Mesodermal cell (in vitro differentiated cells): ENCODE data around the gene ID2.

Source experiments
- H3K27ac ChIP-seq: 2 replicates; pipeline ENCODE4 v1.7.0; 2013; ENCODE audit warnings: mild to moderate bottlenecking, low read depth, low read length, moderate library complexity; ENCODE audit not compliant: severe bottlenecking
- H3K36me3 ChIP-seq: 2 replicates; pipeline ENCODE4 v1.7.1; 2013; ENCODE audit warnings: mild to moderate bottlenecking, low read length, moderate library complexity; ENCODE audit not compliant: control insufficient read depth, insufficient read depth
- H3K4me1 ChIP-seq: one replicate; pipeline ENCODE4 v1.7.1; 2013; ENCODE audit warnings: mild to moderate bottlenecking, low read length; ENCODE audit not compliant: insufficient read depth, control insufficient read depth, poor library complexity, severe bottlenecking
- H3K4me3 ChIP-seq: 2 replicates; pipeline ENCODE4 v1.7.0; 2013; ENCODE audit warnings: low read length, control low read depth, mild to moderate bottlenecking; ENCODE audit not compliant: insufficient read depth, poor library complexity, severe bottlenecking; ENCODE audit errors: extremely low read depth
- H3K9me3 ChIP-seq: 2 replicates; pipeline ENCODE4 v1.7.1; 2013; ENCODE audit warnings: mild to moderate bottlenecking, low read length, moderate library complexity; ENCODE audit not compliant: control insufficient read depth
- WGBS, 2 experiments: methylation state at CpG; one replicate each; pipeline ENCODE4 v1.1.5; 2013; ENCODE audit warnings: missing lambda C conversion rate in 2 of 2; ENCODE audit not compliant: insufficient coverage in 2 of 2; 5-methylcytosine and 5-hydroxymethylcytosine counted together

Gene ID2

GRCh38 chr2:8658064-8658862 is 23.6 kb upstream of the ID2 start:
- Histone ChIP-seq H3K4me1 (peaks cover 35% of the 10 kb centered on the region), H3K4me3 (no peak overlapping the region)
- WGBS, 2 experiments: 93 to 96% methylated on average over 16 to 22 of the region's 22 CpGs

DNA sequence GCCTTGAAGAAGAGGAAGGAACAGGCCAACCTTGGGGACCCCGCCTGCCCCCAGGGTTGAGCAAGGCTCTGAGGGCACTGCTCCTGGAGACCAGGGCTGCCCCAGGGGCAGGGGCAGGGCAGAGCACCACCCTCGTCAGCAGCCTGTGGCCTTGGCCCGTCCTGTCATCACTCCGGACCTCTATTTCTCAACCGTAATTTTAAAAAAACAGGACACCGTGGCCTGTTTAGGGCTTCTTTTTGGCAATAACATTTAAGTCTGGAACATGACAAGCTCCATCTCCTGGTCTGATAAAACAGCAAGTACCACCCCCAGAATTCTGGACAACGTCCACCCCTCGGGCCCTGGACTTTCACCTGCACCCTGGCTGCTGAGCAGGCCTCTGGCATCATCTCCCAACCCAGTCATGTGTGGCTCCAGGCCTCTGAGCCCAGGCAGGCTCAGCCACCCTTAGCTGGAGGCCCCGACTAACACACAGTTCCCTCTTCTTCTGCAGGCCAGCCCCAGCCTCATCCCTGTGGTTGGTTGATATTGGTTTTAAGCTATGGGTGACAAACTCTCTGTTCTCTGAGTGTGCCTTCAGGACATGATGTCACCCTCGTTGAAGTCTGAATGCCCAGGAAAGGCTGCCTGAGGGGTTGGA is 22.6 kb upstream of the ID2 start:
- Histone ChIP-seq H3K9me3 (no peaks in the 10 kb centered on the region), H3K36me3 (no peaks in the 10 kb centered on the region), H3K4me3 (no peak overlapping the region), H3K4me1 (peaks cover 35% of the 10 kb centered on the region), H3K27ac (no peak overlapping the region)
- WGBS, 2 experiments: 91 to 97% methylated on average over 9 of the region's 10 CpGs

More at GRCh38 chr2:8658064-8658862, 23.6 kb upstream of the ID2 start:
- Histone ChIP-seq H3K36me3 (no peaks in the 10 kb centered on the region), H3K9me3 (no peaks in the 10 kb centered on the region), H3K27ac (no peak overlapping the region)

- Histone ChIP-seq H3K27ac (no peak overlapping the region), H3K36me3 (no peaks in the 10 kb centered on the region), H3K9me3 (no peaks in the 10 kb centered on the region), H3K4me3 (no peak overlapping the region), H3K4me1 (peaks cover 35% of the 10 kb centered on the region)
- WGBS, 2 experiments: 94 to 97% methylated on average over 15 to 18 of the region's 18 CpGs
Measured at GRCh38 chr2:8659735-8660492, 21.9 kb upstream of the ID2 start.

DNA sequence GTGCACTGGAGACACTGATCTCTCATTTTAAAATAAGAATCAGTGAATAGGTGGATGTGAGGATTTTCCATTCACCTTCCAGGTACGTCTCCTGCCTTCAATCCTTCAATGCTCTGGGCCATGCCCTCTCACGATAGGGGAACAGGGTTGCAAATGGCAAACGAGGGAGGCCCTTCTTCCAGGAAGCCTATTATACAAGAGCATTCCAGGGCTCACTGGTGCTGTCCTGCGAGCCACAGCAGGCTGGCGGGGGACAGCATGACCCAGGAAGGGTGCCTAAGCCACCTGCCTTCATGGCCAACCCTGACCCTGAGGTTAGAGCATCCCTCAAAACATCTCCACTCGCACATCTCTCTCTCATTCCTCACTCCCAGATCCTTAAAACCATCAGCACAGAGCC is 20.6 kb upstream of the ID2 start:
- WGBS, 2 experiments: 89 to 95% methylated on average over 5 to 6 of the region's 6 CpGs

DNA sequence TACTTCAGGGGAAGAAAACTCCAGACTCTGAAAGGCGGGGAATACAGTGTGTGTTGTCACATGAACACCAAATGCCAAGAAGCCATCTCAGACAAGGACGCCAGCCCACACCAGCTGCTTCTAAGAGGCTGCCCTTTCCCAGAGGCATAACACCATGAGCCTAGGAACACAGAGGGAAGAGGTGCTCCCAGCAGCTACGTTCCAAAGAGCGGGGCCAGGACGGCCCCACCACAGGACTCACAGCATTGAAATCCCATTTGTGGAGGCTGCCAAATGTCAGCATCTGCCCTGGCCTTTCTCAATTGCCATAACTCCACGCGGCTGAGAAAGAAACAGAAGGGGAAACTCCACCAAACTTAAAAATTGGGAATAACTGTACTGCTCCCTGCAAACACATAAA is 20.1 kb upstream of the ID2 start:
- Histone ChIP-seq H3K9me3 (no peaks in the 10 kb centered on the region), H3K4me1 (peaks cover 29% of the 10 kb centered on the region), H3K36me3 (no peaks in the 10 kb centered on the region), H3K27ac (peak overlapping the region; percentile 43), H3K4me3 (no peak overlapping the region)
- 86 to 93% methylated on average over 7 of the region's 7 CpGs for WGBS, 2 experiments

More for the DNA sequence above, 20.6 kb upstream of the ID2 start:
- Histone ChIP-seq H3K36me3 (no peaks in the 10 kb centered on the region), H3K4me1 (peaks cover 34% of the 10 kb centered on the region), H3K9me3 (no peaks in the 10 kb centered on the region), H3K4me3 (no peak overlapping the region), H3K27ac (no peak overlapping the region)

DNA sequence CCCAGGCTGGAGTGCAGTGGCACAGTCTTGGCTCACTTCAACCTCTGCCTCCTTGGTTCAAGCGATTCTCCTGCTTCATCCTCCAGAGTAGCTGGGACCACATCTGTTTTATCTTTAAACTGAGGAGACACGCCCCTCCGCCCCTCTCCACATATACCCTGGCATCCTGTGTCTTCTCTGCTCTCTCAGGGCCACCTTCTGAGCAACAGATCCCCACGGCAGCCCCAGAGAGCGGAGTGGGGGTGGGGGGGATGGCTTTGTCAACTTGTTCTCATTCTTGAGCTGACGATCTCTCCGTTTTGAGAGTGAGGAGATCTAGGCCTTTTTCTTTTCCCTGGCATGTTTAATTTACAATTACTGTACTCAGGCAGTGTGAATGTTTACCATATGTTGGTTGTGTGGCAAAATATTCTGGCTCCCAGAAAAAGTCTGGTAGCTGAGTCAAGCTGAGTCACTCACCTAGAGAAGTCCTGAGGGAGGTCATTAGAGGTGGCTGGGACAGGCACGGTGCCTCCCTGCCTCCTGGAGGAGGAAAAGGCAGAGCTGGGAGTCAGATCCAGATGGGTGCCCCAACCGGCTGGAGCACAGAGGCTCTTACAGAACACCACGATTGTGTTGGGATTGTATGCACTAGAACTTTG is 19.5 kb upstream of the ID2 start:
- H3K9me3 ChIP-seq: no peaks in the 10 kb centered on the region
- WGBS, 2 experiments: 84 to 92% methylated on average over 6 to 7 of the region's 10 CpGs
- peaks cover 26% of the 10 kb centered on the region for H3K4me1 ChIP-seq
- no peaks in the 10 kb centered on the region for H3K36me3 ChIP-seq
- H3K27ac ChIP-seq: peak overlapping the region; percentile 43
- no peak overlapping the region for H3K4me3 ChIP-seq

GRCh38 chr2:8663997-8664396 is 17.9 kb upstream of the ID2 start:
- Histone ChIP-seq H3K9me3 (peaks cover 6% of the 10 kb centered on the region), H3K27ac (no peak overlapping the region), H3K4me1 (peaks cover 24% of the 10 kb centered on the region), H3K36me3 (no peaks in the 10 kb centered on the region), H3K4me3 (no peak overlapping the region)
- 87 to 89% methylated on average over 10 to 12 of the region's 13 CpGs for WGBS, 2 experiments

DNA sequence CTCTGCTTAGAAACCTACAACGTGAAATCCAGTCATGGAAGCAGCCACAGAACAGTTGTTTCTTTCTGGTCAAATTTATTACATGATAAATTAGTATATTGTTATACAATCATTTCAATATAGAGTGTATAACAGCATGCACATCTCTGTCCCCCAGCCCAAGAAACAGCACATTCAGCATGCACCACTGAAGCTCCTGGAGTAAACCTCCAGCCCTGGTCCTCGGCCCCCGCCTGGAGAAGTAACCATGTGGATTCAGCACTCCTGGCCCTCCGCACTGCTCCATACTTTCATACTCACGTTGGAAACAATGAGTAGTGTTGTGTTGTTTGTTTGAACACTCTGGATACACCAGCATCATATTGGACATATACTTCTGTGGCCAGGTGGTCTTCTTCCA is 15.3 kb upstream of the ID2 start:
- H3K4me1 ChIP-seq: peaks cover 16% of the 10 kb centered on the region
- 92 to 100% methylated on average over 2 of the region's 5 CpGs for WGBS, 2 experiments
- no peak overlapping the region for H3K27ac ChIP-seq
- H3K36me3 ChIP-seq: no peaks in the 10 kb centered on the region
- peaks cover 6% of the 10 kb centered on the region for H3K9me3 ChIP-seq
- H3K4me3 ChIP-seq: no peak overlapping the region

DNA sequence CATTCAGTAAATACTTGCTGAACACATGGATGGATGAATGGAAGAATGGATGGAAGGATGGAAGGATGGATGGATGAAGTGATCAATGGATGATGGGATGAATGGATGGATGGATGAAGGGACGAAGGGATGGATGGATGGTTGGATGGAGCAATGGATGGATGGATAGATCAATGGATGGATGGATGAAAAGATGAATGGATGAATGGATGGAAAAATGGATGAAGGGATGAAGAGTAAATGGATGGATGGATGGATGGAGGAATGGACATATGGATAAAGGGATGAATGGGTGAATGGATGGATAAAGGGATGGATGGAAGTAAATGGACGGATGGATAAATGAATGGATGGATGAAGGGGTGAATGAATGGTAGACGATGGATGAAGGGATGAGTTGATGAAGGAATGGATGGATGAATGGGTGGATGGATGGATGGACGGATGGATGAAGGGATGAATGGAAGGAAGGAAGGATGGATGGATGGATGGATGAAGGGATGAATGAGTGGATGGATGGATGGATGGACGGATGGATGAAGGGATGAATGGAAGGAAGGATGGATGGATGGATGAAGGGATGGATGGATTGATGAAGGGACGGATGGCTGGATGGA is 13.9 kb upstream of the ID2 start:
- 84 to 86% methylated on average over 6 of the region's 6 CpGs for WGBS, 2 experiments

DNA sequence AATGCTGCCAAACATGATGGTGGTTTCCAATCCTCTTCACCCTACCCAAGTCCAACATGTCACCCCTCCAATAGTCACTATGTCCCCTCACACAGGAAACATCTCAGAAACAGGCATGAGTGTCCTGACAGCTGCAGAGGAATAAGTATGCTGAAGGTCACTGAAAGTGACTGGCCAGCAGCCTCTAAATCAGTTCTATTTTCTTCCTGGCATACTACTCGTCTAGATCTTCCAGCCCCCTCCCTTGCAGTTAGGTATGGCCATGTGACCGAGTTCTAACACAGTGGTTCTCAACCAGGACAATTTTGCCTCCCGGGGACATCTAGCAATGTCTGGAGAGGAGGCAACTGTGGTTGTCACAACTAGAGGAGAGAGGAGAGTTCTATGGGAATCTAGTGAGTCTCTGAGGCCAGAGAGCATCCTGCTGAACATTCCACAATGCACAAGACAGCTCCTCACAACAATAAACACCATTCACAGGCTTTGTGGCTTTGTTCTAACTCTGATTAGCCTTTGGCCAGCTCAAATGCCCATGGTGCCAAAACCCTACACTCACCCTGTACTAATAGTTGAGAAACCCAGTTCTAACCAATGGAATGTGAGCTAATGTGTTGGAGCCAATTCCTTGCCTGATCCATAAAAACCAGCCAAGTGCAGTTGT is 12.6 kb upstream of the ID2 start:
- Histone ChIP-seq H3K36me3 (no peaks in the 10 kb centered on the region), H3K4me3 (no peak overlapping the region), H3K4me1 (peaks cover 3% of the 10 kb centered on the region), H3K9me3 (peaks cover 21% of the 10 kb centered on the region), H3K27ac (no peak overlapping the region)
- WGBS, 2 experiments: 100% methylated on average over 2 of the region's 3 CpGs; no CpG with 5 or more reads in 1 of the 2 experiments

More for the DNA sequence above, 13.9 kb upstream of the ID2 start:
- Histone ChIP-seq H3K27ac (no peak overlapping the region), H3K4me3 (no peak overlapping the region), H3K9me3 (peaks cover 8% of the 10 kb centered on the region), H3K4me1 (peaks cover 3% of the 10 kb centered on the region), H3K36me3 (no peaks in the 10 kb centered on the region)
